Uterus (tissue), 2 donors: Measurements from ENCODE around the gene TMEM200B.

Source experiments
- CTCF ChIP-seq, 4 experiments: fragments of 200-600 bp in 2 of 4; fragments of 450-650 bp in 2 of 4; sonication (generic) in 2 of 4; IDR thresholded peaks; one replicate each; pipeline ENCODE4 v1.5.1; 2016 to 2019; ENCODE audit warnings: antibody characterized with exemption in 4 of 4, mild to moderate bottlenecking in 2 of 4, moderate library complexity in 1 of 4
- POLR2A ChIP-seq, 2 donors: fragments of 450-650 bp; IDR thresholded peaks; one replicate each; pipeline ENCODE4 v1.6.1; 2016; ENCODE audit warnings: antibody characterized with exemption in 2 of 2, mild to moderate bottlenecking in 1 of 2, moderate library complexity in 1 of 2

GRCh38 chr1:29128739-29129138 is 5.0 kb upstream of the TMEM200B start:
- TF ChIP-seq CTCF (IDR thresholded peaks at IDR 0.05) (no peak), POLR2A (IDR thresholded peaks at IDR 0.05) (no peak)
